GM12878 (cell line): ENCODE results near the gene VIP. TPM values are rescaled to one million over a fixed set of nuclear protein-coding genes. Genes with fewer than 3 reads are reported as not detected.

ENCODE experiments used
- ATAC-seq: fragments of 200-7000 bp; cut with Tn5 transposase; 3 replicates; pipeline ENCODE4 v1.9.1; 2020; ENCODE audit warnings: mild to moderate bottlenecking, moderate library complexity
- BruUV-seq: library from RNA; stranded (reverse); fragments of 400-500 nt; replicated peaks from 2 replicates; lab custom pipeline; 2021; lab: Mats Ljungman, UMichigan
- CTCF ChIA-PET: fragments of 300-600 bp; sonication (Branson Sonifier 250); formaldehyde crosslinking; extraction: SDS; loops from one replicate; lab custom pipeline; 2021; ENCODE audit warnings: inconsistent platforms; lab: Yijun Ruan, JAX
- POLR2A ChIA-PET: fragments of 350-600 bp; formaldehyde crosslinking; extraction: SDS; loops from one replicate; lab custom pipeline; 2021; ENCODE audit warnings: inconsistent platforms; lab: Charles Lee
- RAD21 ChIA-PET: fragments of 300-600 bp; sonication (Branson Sonifier 250); formaldehyde crosslinking; loops from one replicate; lab custom pipeline; 2023; ENCODE audit warnings: antibody characterized with exemption; ENCODE audit not compliant: unreplicated experiment; lab: Charles Lee
- SMC1A ChIA-PET: fragments of 300-600 bp; sonication (Branson Sonifier 250); formaldehyde crosslinking; loops from one replicate; lab custom pipeline; 2023; ENCODE audit not compliant: unreplicated experiment, uncharacterized antibody; lab: Charles Lee
- DNase-seq: peaks from one replicate; pipeline ENCODE4 v3.0.0-alpha.2; 2011; ENCODE audit warnings: low read depth, low spot score
- FAIRE-seq: peaks from 3 replicates; lab custom pipeline; 2011; peaks lifted over from hg19 to GRCh38; lab: Jason Lieb, UNC
- H2AFZ ChIP-seq: 2 replicates; pipeline ENCODE4 v1.6.0; 2011; ENCODE audit warnings: low read depth, low read length, control low read depth; ENCODE audit not compliant: control insufficient read depth
- H3K27ac ChIP-seq: 2 replicates; pipeline ENCODE4 v1.5.1; 2011; ENCODE audit warnings: control low read depth; ENCODE audit not compliant: control insufficient read depth, insufficient read depth
- H3K27me3 ChIP-seq, 2 experiments: replicated peaks in 1 of 2; 2 replicates each; pipeline versions ENCODE4 v1.6.0 to v1.6.1; 2011; ENCODE audit warnings: low read length in 1 of 2; ENCODE audit not compliant: control insufficient read depth in 2 of 2, insufficient read depth in 2 of 2
- H3K36me3 ChIP-seq, 2 experiments: 2 replicates each; pipeline ENCODE4 v1.5.1; 2011; ENCODE audit warnings: low read length in 1 of 2; ENCODE audit not compliant: control insufficient read depth in 2 of 2, insufficient read depth in 2 of 2
- H3K4me1 ChIP-seq: 2 replicates; pipeline ENCODE4 v1.6.1; 2011; ENCODE audit warnings: mild to moderate bottlenecking, low read length, moderate library complexity, mixed read lengths; ENCODE audit not compliant: control insufficient read depth, insufficient read depth
- H3K4me2 ChIP-seq: 2 replicates; pipeline ENCODE4 v1.6.0; 2011; ENCODE audit warnings: control low read depth; ENCODE audit not compliant: control insufficient read depth, insufficient read depth
- H3K4me3 ChIP-seq: fragments of 200-600 bp; sonication (generic); 2 replicates; pipeline ENCODE4 v1.5.1; 2016
- H3K79me2 ChIP-seq: 2 replicates; pipeline ENCODE4 v1.6.0; 2011; ENCODE audit warnings: low read length; ENCODE audit not compliant: control insufficient read depth, insufficient read depth
- H3K9ac ChIP-seq: 2 replicates; pipeline ENCODE4 v1.8.0; 2011; ENCODE audit warnings: low read length, control low read depth, mixed read lengths; ENCODE audit not compliant: control insufficient read depth, insufficient read depth
- H3K9me3 ChIP-seq: replicated peaks from 3 replicates; pipeline ENCODE4 v1.5.1; 2011; ENCODE audit warnings: mild to moderate bottlenecking, low read length; ENCODE audit not compliant: control insufficient read depth, insufficient read depth
- H4K20me1 ChIP-seq: 2 replicates; pipeline ENCODE4 v1.6.0; 2011; ENCODE audit not compliant: control insufficient read depth, insufficient read depth
- CREM ChIP-seq: IDR thresholded peaks from 2 replicates; pipeline ENCODE4 v1.6.1; 2014; ENCODE audit warnings: antibody characterized with exemption, low read depth
- EED ChIP-seq: sonication (generic); IDR thresholded peaks from 2 replicates; pipeline ENCODE4 v1.6.1; 2016; ENCODE audit warnings: antibody characterized with exemption, low read depth
- EGR1 ChIP-seq, 2 experiments: IDR thresholded peaks; 1 replicate in 1 of 2; 2 replicates in 1 of 2; pipeline ENCODE4 v1.6.1; 2011 to 2012; ENCODE audit warnings: low read depth in 2 of 2, low read length in 2 of 2, borderline replicate concordance in 1 of 2, mild to moderate bottlenecking in 1 of 2, moderate library complexity in 1 of 2
- FOS ChIP-seq: IDR thresholded peaks from 3 replicates; pipeline ENCODE4 v1.6.1; 2011; ENCODE audit warnings: borderline replicate concordance; ENCODE audit not compliant: insufficient read length; ENCODE audit errors: extremely low read depth
- FOXK2 ChIP-seq: fragments of 450-650 bp; IDR thresholded peaks from 2 replicates; pipeline ENCODE4 v1.6.1; 2017; ENCODE audit warnings: mild to moderate bottlenecking, moderate library complexity
- GABPA ChIP-seq: IDR thresholded peaks from 2 replicates; pipeline ENCODE4 v1.6.1; 2014; ENCODE audit warnings: antibody characterized with exemption, low read depth, mild to moderate bottlenecking, inconsistent platforms
- HDAC2 ChIP-seq: fragments of 200-600 bp; sonication (generic); IDR thresholded peaks from 2 replicates; pipeline ENCODE4 v1.6.1; 2017
- HDGF ChIP-seq: fragments of 450-650 bp; IDR thresholded peaks from 2 replicates; pipeline ENCODE4 v1.6.1; 2016; ENCODE audit warnings: antibody characterized with exemption
- MEF2B ChIP-seq: fragments of 450-650 bp; IDR thresholded peaks from 2 replicates; pipeline ENCODE4 v1.6.1; 2018; ENCODE audit warnings: mild to moderate bottlenecking, moderate library complexity; ENCODE audit not compliant: partially characterized antibody, poor library complexity, severe bottlenecking
- NFIC ChIP-seq: IDR thresholded peaks from 2 replicates; pipeline ENCODE4 v1.6.1; 2012; ENCODE audit warnings: low read depth, mild to moderate bottlenecking, inconsistent platforms, low read length, moderate library complexity
- PAX8 ChIP-seq: fragments of 450-650 bp; IDR thresholded peaks from 2 replicates; pipeline ENCODE4 v1.6.1; 2017; ENCODE audit warnings: mild to moderate bottlenecking, moderate library complexity
- RELA ChIP-seq: fragments of 450-650 bp; IDR thresholded peaks from 2 replicates; pipeline ENCODE4 v1.8.0; 2014; ENCODE audit warnings: borderline replicate concordance; ENCODE audit not compliant: partially characterized antibody
- TBL1XR1 ChIP-seq: IDR thresholded peaks from 2 replicates; pipeline ENCODE4 v1.6.1; 2012; ENCODE audit warnings: low read depth, low read length, improper control_type of control experiment
- ZNF384 ChIP-seq: IDR thresholded peaks from 2 replicates; pipeline ENCODE4 v1.6.1; 2012; ENCODE audit warnings: low read depth, mild to moderate bottlenecking, low read length, improper control_type of control experiment, borderline replicate concordance
- WGBS: methylation state at CpG from one replicate; pipeline ENCODE4 v1.1.6; 2016; ENCODE audit warnings: low lambda C conversion rate; ENCODE audit not compliant: insufficient replicate concordance, insufficient coverage; ENCODE audit errors: missing lambda C conversion rate; 5-methylcytosine and 5-hydroxymethylcytosine counted together
- in situ Hi-C: fragments of 300-500 bp; cut with MboI; formaldehyde crosslinking; loops from 9 replicates; pipeline ENCODE4 v1.14.3; 2018; ENCODE audit warnings: mixed read lengths
- intact Hi-C: fragments of 100-400 bp; cut with micrococcal nuclease; formaldehyde crosslinking; loops from one replicate; pipeline ENCODE4 v1.14.2; 2022; ENCODE audit not compliant: unreplicated experiment
- polyA plus RNA-seq, 11 experiments: library from polyadenylated mRNA; depleted of rRNA in 4 of 11; unstranded in 6 of 11; stranded (reverse) in 5 of 11; fragments of >200 nt; fragmentation: Nextera tagmentation in 4 of 11; fragmentation: Illumina TruSeq in 1 of 11; extraction: Ambion mirVana in 4 of 11; extraction: Trizol in 1 of 11; gene quantifications; 1 replicate in 1 of 11; 2 replicates in 10 of 11; pipeline versions ENCODE4 v1.2.1 to v1.2.3, GENCODE V29; 2011 to 2016; ENCODE audit warnings: inconsistent platforms in 2 of 11, missing spikeins in 2 of 11, low read depth in 1 of 11
- total RNA-seq, 4 experiments: library from RNA; depleted of rRNA in 3 of 4; stranded (reverse); fragments of >200 nt in 3 of 4; fragmentation: Illumina TruSeq in 1 of 4; extraction: Trizol in 1 of 4; gene quantifications; 2 replicates each; pipeline versions ENCODE4 v1.2.1 to v1.2.3, GENCODE V29; 2013 to 2021
- TF ChIP-seq, protein P1 (sequence below): IDR thresholded peaks from 2 replicates; pipeline ENCODE4 v1.6.1; 2012; ENCODE audit warnings: improper control_type of control experiment, low read depth, low read length; ENCODE audit not compliant: insufficient replicate concordance

VIP gene
- total and polyA plus RNA-seq, 10 of the 15 experiments (the other 5 are each of a cell fraction or from before 2014, with no cell fraction given), result 0.23 TPM; not detected in 9

DNA sequence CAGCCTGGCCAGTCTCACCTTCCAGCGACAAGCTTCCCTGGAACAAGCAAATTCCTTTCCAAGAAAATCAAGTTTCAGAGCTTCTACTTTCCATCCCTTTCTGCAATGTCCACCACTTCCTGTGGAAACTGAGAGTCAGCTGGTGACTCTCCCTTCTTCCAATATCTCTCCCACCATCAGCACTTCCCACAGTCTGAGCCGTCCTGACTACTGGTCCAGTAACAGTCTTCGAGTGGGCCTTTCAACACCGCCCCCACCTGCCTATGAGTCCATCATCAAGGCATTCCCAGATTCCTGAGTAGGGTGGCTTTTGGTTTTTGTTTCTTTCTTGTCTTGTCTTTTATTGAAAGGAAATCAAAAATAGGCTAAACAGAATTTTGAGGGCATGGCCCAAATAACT, 28.6 kb upstream of the VIP start:
- no peaks in the 10 kb centered on the region for H3K4me1 ChIP-seq
- SMC1A ChIA-PET, result no interaction called here
- BruUV-seq, result no TSS peak

DNA sequence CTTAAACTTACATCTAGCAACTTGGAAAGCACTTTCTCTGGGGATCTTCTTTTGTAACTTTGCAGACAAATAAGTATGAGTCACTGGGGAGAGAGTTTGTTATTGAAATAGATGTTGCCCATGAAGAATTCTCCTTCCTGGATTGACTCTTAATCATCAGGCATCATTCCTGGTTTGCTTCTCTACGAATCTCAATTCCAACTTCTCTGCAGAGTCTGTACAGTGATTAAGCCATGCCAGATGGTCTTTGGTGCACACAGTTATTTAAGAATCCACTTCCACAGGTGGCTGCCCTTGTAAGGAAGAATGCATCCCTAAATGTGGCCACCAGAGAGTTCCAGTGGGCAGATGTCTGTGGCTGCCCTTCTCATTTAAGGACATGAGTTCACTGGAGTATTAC, 27.2 kb upstream of the VIP start:
- Histone ChIP-seq H2AFZ (no peak overlapping the region), H3K4me1 (no peaks in the 10 kb centered on the region), H4K20me1 (no peaks in the 10 kb centered on the region), H3K36me3 (no peaks in the 10 kb centered on the region), H3K79me2 (no peaks in the 10 kb centered on the region), H3K4me2 (no peak overlapping the region), H3K9me3 (no peaks in the 10 kb centered on the region), H3K27ac (no peak overlapping the region), H3K9ac (no peak overlapping the region), H3K4me3 (no peak overlapping the region), H3K27me3 (no peaks in the 10 kb centered on the region)
- intact Hi-C loops, result no loop called here
- FAIRE-seq, result no peak
- no TSS peak for BruUV-seq
- SMC1A ChIA-PET, result no interaction called here
- POLR2A ChIA-PET, result no interaction called here
- RAD21 ChIA-PET, result no interaction called here
- CTCF ChIA-PET, result no interaction called here
- in situ Hi-C loops, result no loop called here
- DNase-seq, result no peak
- WGBS, result 0% methylated on average over 1 of the region's 1 CpG
- no peak for ATAC-seq
- no peak for TF ChIP-seq FOXK2
- TF ChIP-seq EED, result no peak
- TF ChIP-seq FOS, result no peak
- no peak for TF ChIP-seq ZNF384
- TF ChIP-seq NFIC, result no peak
- no peak for TF ChIP-seq HDAC2
- TF ChIP-seq PAX8, result no peak
- TF ChIP-seq TBL1XR1, result no peak
- no peak for TF ChIP-seq MEF2B
- TF ChIP-seq EGR1 (IDR thresholded peaks at IDR 0.05; ENCODE audit: borderline replicate concordance in 1 of 2, low read depth in 2 of 2, low read length in 2 of 2), result no peak
- no peak for TF ChIP-seq HDGF
- no peak for TF ChIP-seq CREM
- TF ChIP-seq RELA, result no peak
- TF ChIP-seq, protein P1, sequence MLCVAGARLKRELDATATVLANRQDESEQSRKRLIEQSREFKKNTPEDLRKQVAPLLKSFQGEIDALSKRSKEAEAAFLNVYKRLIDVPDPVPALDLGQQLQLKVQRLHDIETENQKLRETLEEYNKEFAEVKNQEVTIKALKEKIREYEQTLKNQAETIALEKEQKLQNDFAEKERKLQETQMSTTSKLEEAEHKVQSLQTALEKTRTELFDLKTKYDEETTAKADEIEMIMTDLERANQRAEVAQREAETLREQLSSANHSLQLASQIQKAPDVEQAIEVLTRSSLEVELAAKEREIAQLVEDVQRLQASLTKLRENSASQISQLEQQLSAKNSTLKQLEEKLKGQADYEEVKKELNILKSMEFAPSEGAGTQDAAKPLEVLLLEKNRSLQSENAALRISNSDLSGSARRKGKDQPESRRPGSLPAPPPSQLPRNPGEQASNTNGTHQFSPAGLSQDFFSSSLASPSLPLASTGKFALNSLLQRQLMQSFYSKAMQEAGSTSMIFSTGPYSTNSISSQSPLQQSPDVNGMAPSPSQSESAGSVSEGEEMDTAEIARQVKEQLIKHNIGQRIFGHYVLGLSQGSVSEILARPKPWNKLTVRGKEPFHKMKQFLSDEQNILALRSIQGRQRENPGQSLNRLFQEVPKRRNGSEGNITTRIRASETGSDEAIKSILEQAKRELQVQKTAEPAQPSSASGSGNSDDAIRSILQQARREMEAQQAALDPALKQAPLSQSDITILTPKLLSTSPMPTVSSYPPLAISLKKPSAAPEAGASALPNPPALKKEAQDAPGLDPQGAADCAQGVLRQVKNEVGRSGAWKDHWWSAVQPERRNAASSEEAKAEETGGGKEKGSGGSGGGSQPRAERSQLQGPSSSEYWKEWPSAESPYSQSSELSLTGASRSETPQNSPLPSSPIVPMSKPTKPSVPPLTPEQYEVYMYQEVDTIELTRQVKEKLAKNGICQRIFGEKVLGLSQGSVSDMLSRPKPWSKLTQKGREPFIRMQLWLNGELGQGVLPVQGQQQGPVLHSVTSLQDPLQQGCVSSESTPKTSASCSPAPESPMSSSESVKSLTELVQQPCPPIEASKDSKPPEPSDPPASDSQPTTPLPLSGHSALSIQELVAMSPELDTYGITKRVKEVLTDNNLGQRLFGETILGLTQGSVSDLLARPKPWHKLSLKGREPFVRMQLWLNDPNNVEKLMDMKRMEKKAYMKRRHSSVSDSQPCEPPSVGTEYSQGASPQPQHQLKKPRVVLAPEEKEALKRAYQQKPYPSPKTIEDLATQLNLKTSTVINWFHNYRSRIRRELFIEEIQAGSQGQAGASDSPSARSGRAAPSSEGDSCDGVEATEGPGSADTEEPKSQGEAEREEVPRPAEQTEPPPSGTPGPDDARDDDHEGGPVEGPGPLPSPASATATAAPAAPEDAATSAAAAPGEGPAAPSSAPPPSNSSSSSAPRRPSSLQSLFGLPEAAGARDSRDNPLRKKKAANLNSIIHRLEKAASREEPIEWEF, result no peak

More for the DNA sequence above, 28.6 kb upstream of the VIP start:
- H3K27me3 ChIP-seq, result no peaks in the 10 kb centered on the region
- intact Hi-C loops, result no loop called here
- no peak overlapping the region for H3K4me3 ChIP-seq
- H3K36me3 ChIP-seq, result no peaks in the 10 kb centered on the region
- no peaks in the 10 kb centered on the region for H3K79me2 ChIP-seq
- ChIA-PET POLR2A (no interaction called here), CTCF (no interaction called here), RAD21 (no interaction called here)
- H2AFZ ChIP-seq, result no peak overlapping the region
- no peaks in the 10 kb centered on the region for H3K9me3 ChIP-seq
- H3K9ac ChIP-seq, result no peak overlapping the region
- 31% methylated on average over 4 of the region's 4 CpGs for WGBS
- ATAC-seq (no peak), FAIRE-seq (no peak), DNase-seq (no peak)
- H3K4me2 ChIP-seq, result no peak overlapping the region
- H4K20me1 ChIP-seq, result no peaks in the 10 kb centered on the region
- no peak overlapping the region for H3K27ac ChIP-seq
- in situ Hi-C loops, result no loop called here
- no peak for TF ChIP-seq GABPA
- TF ChIP-seq, all 136 proteins: peak for 0
